Measurements from ENCODE around the gene JARID2. TPM values are rescaled to one million over a fixed set of nuclear protein-coding genes. Genes with fewer than 3 reads are reported as not detected.
A peak's percentile ranks its signal among the peaks of the same experiment; 100 is the strongest.

JARID2 gene
- total RNA-seq, 1 donor from 2014 or later, result 24.2 TPM

DNA sequence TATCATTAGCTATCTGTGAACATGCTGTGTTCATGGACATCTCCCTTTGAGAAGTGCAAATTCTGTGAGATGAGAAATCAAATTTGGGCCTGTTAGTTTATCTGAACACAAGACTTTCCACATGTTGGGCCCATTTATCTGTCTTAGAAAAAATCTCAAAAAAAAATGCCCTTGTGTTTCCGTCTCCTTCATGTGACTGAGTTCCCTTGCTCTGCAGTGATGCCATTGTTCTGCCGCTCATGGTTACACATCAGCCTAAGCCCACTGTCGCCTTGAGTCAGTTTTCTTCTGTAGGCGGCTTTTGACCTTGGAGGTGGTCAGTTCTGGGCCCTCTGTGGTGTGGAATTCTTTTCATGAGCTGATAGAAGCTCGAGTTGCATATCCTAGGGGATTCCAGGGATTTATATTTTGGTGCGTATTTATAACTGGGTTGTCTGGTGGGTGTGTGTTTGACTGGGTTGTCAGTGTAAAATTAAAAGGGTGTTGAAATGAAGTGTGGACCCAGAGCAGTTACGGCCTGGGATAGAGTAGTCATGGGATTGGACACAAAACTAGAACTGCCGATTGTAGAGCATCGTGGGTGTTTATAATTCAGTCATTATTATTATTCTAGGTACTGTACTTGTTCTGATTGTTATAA, 156.7 kb downstream of the JARID2 start:
- no peak overlapping the region for H2AFZ ChIP-seq (ENCODE audit: low read depth, low read length)
- H3K4me3 Mint-ChIP-seq (ENCODE audit: unreplicated experiment), result no peak overlapping the region
- H3K27me3 ChIP-seq (ENCODE audit: insufficient read depth, low read length), result no peaks in the 10 kb centered on the region
- H3K9me3 Mint-ChIP-seq (ENCODE audit: unreplicated experiment), result no peaks in the 10 kb centered on the region
- no peak overlapping the region for H3K4me2 ChIP-seq (ENCODE audit: low read length)
- H3K79me2 ChIP-seq (ENCODE audit: insufficient read depth, low read length), result peaks cover 98% of the 10 kb centered on the region
- H3K36me3 Mint-ChIP-seq (ENCODE audit: low read depth, unreplicated experiment), result no peaks in the 10 kb centered on the region
- peaks cover 97% of the 10 kb centered on the region for H4K20me1 ChIP-seq (ENCODE audit: insufficient read depth, low read length)
- no peaks in the 10 kb centered on the region for H3K9me3 ChIP-seq (ENCODE audit: insufficient read depth, low read depth, low read length)
- H3K9ac ChIP-seq (ENCODE audit: low read length), result no peak overlapping the region
- H3K36me3 ChIP-seq (ENCODE audit: insufficient read depth, low read length), result no peaks in the 10 kb centered on the region
- H3K27me3 Mint-ChIP-seq (ENCODE audit: low read depth, unreplicated experiment), result no peaks in the 10 kb centered on the region
- DNase-seq (ENCODE audit: low read depth), result no peak
- FAIRE-seq, result no peak
- no peak for TF ChIP-seq EZH2 (IDR thresholded peaks at IDR 0.05; ENCODE audit: insufficient read depth, low read length)
- TF ChIP-seq, protein P1, sequence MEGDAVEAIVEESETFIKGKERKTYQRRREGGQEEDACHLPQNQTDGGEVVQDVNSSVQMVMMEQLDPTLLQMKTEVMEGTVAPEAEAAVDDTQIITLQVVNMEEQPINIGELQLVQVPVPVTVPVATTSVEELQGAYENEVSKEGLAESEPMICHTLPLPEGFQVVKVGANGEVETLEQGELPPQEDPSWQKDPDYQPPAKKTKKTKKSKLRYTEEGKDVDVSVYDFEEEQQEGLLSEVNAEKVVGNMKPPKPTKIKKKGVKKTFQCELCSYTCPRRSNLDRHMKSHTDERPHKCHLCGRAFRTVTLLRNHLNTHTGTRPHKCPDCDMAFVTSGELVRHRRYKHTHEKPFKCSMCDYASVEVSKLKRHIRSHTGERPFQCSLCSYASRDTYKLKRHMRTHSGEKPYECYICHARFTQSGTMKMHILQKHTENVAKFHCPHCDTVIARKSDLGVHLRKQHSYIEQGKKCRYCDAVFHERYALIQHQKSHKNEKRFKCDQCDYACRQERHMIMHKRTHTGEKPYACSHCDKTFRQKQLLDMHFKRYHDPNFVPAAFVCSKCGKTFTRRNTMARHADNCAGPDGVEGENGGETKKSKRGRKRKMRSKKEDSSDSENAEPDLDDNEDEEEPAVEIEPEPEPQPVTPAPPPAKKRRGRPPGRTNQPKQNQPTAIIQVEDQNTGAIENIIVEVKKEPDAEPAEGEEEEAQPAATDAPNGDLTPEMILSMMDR (IDR thresholded peaks at IDR 0.05; ENCODE audit: insufficient read depth, low read depth, low read length), result no peak
- H3K4me1 Mint-ChIP-seq (ENCODE audit: low read depth, unreplicated experiment), result peaks cover 64% of the 10 kb centered on the region
- H3K27ac Mint-ChIP-seq (ENCODE audit: unreplicated experiment), result peak overlapping the region; percentile 0
- no peak overlapping the region for H3K27ac ChIP-seq (ENCODE audit: low read depth, low read length)
- peaks cover 24% of the 10 kb centered on the region for H3K4me1 ChIP-seq (ENCODE audit: insufficient read depth, low read length)
- no peak overlapping the region for H3K4me3 ChIP-seq (ENCODE audit: insufficient read depth, low read depth, low read length)

- Histone ChIP-seq H4K20me1 (ENCODE audit: insufficient read depth, low read length) (peaks cover 98% of the 10 kb centered on the region), H2AFZ (ENCODE audit: low read depth, low read length) (no peak overlapping the region)
- no peak for FAIRE-seq
Observed at GRCh38 chr6:15403094-15403755, 157.4 kb downstream of the JARID2 start.

More at GRCh38 chr6:15403094-15403755, 157.4 kb downstream of the JARID2 start:
- no peaks in the 10 kb centered on the region for H3K27me3 Mint-ChIP-seq (ENCODE audit: low read depth, unreplicated experiment)
- no peak overlapping the region for H3K27ac ChIP-seq (ENCODE audit: low read depth, low read length)
- no peak for TF ChIP-seq EZH2 (IDR thresholded peaks at IDR 0.05; ENCODE audit: insufficient read depth, low read length)
- TF ChIP-seq, protein P1 (IDR thresholded peaks at IDR 0.05; ENCODE audit: insufficient read depth, low read depth, low read length), result no peak
- H3K9me3 ChIP-seq (ENCODE audit: insufficient read depth, low read depth, low read length), result no peaks in the 10 kb centered on the region
- peaks cover 24% of the 10 kb centered on the region for H3K4me1 ChIP-seq (ENCODE audit: insufficient read depth, low read length)
- no peaks in the 10 kb centered on the region for H3K27me3 ChIP-seq (ENCODE audit: insufficient read depth, low read length)
- peaks cover 98% of the 10 kb centered on the region for H3K79me2 ChIP-seq (ENCODE audit: insufficient read depth, low read length)
- no peak for DNase-seq (ENCODE audit: low read depth)
- peak overlapping the region; percentile 16 for H3K4me2 ChIP-seq (ENCODE audit: low read length)
- H3K9me3 Mint-ChIP-seq (ENCODE audit: unreplicated experiment), result no peaks in the 10 kb centered on the region
- H3K9ac ChIP-seq (ENCODE audit: low read length), result no peak overlapping the region
- H3K27ac Mint-ChIP-seq (ENCODE audit: unreplicated experiment), result peak overlapping the region; percentile 37
- H3K4me1 Mint-ChIP-seq (ENCODE audit: low read depth, unreplicated experiment), result peaks cover 64% of the 10 kb centered on the region
- H3K4me3 ChIP-seq (ENCODE audit: insufficient read depth, low read depth, low read length), result no peak overlapping the region
- no peaks in the 10 kb centered on the region for H3K36me3 Mint-ChIP-seq (ENCODE audit: low read depth, unreplicated experiment)
- no peaks in the 10 kb centered on the region for H3K36me3 ChIP-seq (ENCODE audit: insufficient read depth, low read length)
- no peak overlapping the region for H3K4me3 Mint-ChIP-seq (ENCODE audit: unreplicated experiment)
